HG03060 (cell line): ENCODE measurements around the gene C19orf81.
"Not testable (repeated sequence)": the region's sequence is repeated elsewhere in the genome, so short reads cannot be mapped to it uniquely, and the experiment has no call there.

Experiments
- ATAC-seq: cut with Tn5 transposase; IDR thresholded peaks from one replicate; pipeline ENCODE4 v1.9.1; 2021; ENCODE audit warnings: low read depth, moderate number of reproducible peaks; ENCODE audit not compliant: unreplicated experiment

The C19orf81 gene

GRCh38 chr19:50649433-50650391 is at the start of gene C19orf81:
C19orf81 (plus strand) TSS chr19:50649445; CDS start chr19:50649445, 0 bp downstream.
- ATAC-seq, result no peak

GRCh38 chr19:50601407-50602088 is 47.7 kb upstream of the C19orf81 start:
- no peak for ATAC-seq

GRCh38 chr19:50602089-50602422 is 47.2 kb upstream of the C19orf81 start:
- no peak for ATAC-seq

- ATAC-seq, result no peak
Measured at GRCh38 chr19:50602496-50602895, 46.7 kb upstream of the C19orf81 start.

- ATAC-seq, result no peak
Measured at GRCh38 chr19:50602935-50603334, 46.3 kb upstream of the C19orf81 start.

GRCh38 chr19:50604264-50605073 is 44.8 kb upstream of the C19orf81 start:
- ATAC-seq, result not testable (repeated sequence)

GRCh38 chr19:50606059-50606836 is 43.0 kb upstream of the C19orf81 start:
- ATAC-seq, result not testable (repeated sequence)

- no peak for ATAC-seq
Measured at GRCh38 chr19:50607388-50607787, 41.9 kb upstream of the C19orf81 start.

- ATAC-seq, result no peak
Measured at GRCh38 chr19:50607874-50608785, 41.1 kb upstream of the C19orf81 start.

GRCh38 chr19:50612504-50613404 is 36.5 kb upstream of the C19orf81 start:
- not testable (repeated sequence) for ATAC-seq

- not testable (repeated sequence) for ATAC-seq
Measured at GRCh38 chr19:50618379-50618778, 30.9 kb upstream of the C19orf81 start.

- ATAC-seq, result not testable (repeated sequence)
Measured at GRCh38 chr19:50619184-50619583, 30.1 kb upstream of the C19orf81 start.

GRCh38 chr19:50620394-50620906 is 28.8 kb upstream of the C19orf81 start:
- not testable (repeated sequence) for ATAC-seq

- no peak for ATAC-seq
Measured at GRCh38 chr19:50624949-50625600, 24.2 kb upstream of the C19orf81 start.

GRCh38 chr19:50626011-50626410 is 23.2 kb upstream of the C19orf81 start:
- no peak for ATAC-seq

GRCh38 chr19:50626795-50627194 is 22.4 kb upstream of the C19orf81 start:
- no peak for ATAC-seq

GRCh38 chr19:50628146-50628545 is 21.1 kb upstream of the C19orf81 start:
- no peak for ATAC-seq
